ENCODE measurements around the gene KRT9. TPM values are rescaled to one million over a fixed set of nuclear protein-coding genes. Genes with fewer than 3 reads are reported as not detected.
A peak's percentile ranks its signal among the peaks of the same experiment; 100 is the strongest.

KRT9 gene
- total and polyA plus RNA-seq, 9 of the 15 experiments (the other 6 are each of a cell fraction or from before 2014, with no cell fraction given): 0.03 TPM; not detected in 8

- TF ChIP-seq ZNF407 (IDR thresholded peaks at IDR 0.05; ENCODE audit: low read depth) (no peak), ZMIZ1 (IDR thresholded peaks at IDR 0.05; ENCODE audit: low read depth in 2 of 2, low read length in 2 of 2) (no peak), JUN (IDR thresholded peaks at IDR 0.05; ENCODE audit: borderline replicate concordance, low read depth, low read length) (no peak), JUN (CRISPR knock-in tag; IDR thresholded peaks at IDR 0.05; ENCODE audit: borderline replicate concordance) (no peak), DEAF1 (CRISPR knock-in tag; IDR thresholded peaks at IDR 0.05) (no peak), E2F4 (CRISPR knock-in tag; IDR thresholded peaks at IDR 0.05; ENCODE audit: low read depth) (no peak), ESRRA (IDR thresholded peaks at IDR 0.05; ENCODE audit: borderline replicate concordance, low read depth) (peak; percentile 41; the same call in 1 of the 2 replicates), KLF13 (tag; IDR thresholded peaks at IDR 0.05; ENCODE audit: borderline replicate concordance, low read depth) (no peak), CXXC5 (CRISPR knock-in tag; IDR thresholded peaks at IDR 0.05) (no peak), NCOA4 (IDR thresholded peaks at IDR 0.05; ENCODE audit: partially characterized antibody) (no peak), RBM15 (IDR thresholded peaks at IDR 0.05; ENCODE audit: insufficient read depth, low read length) (no peak), RBM25 (IDR thresholded peaks at IDR 0.05; ENCODE audit: low read depth, low read length, severe bottlenecking) (peak; percentile 79), ZNF551 (CRISPR knock-in tag; IDR thresholded peaks at IDR 0.05) (no peak)
These were observed 39.9 kb downstream of the KRT9 start (continued) for GRCh38 chr17:41531993-41532392.
